ENCODE measurements around the gene R3HDM2.

R3HDM2 gene

GRCh38 chr12:57430931-57431566, at the start of gene R3HDM2:
R3HDM2 (minus strand) TSS chr12:57431043; CDS start chr12:57310428, 120,615 bp downstream.
- DNase-seq (ENCODE audit: low read depth in 2 of 2) = peak; percentile 91 to 94

- DNase-seq (ENCODE audit: low read depth in 2 of 2) = peak in 1 of 2 donors; percentile 48
Measured at GRCh38 chr12:57479376-57480115, 48.7 kb upstream of the R3HDM2 start, which contains the start of gene ARHGAP9. ARHGAP9 (minus strand) TSS chr12:57479866; CDS start chr12:57479406, 460 bp downstream.

DNA sequence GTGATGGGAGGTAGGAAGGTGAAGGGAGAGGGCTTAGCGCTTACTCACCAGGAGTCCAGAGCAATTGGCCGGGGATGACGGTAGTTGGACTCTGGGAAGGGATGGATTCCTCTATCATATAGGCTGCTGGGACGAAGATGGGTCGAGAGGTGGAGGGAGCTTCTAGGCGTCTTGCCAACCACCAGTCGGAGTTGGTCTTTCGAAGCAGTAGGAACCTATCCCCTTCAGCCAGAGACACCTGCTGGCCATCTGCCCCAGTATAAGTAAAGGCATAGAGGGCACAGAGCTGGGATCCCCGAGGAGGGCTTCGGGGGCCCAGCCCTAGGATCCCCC, 48.2 kb upstream of the R3HDM2 start:
- DNase-seq (ENCODE audit: low read depth in 2 of 2) = no peak

DNA sequence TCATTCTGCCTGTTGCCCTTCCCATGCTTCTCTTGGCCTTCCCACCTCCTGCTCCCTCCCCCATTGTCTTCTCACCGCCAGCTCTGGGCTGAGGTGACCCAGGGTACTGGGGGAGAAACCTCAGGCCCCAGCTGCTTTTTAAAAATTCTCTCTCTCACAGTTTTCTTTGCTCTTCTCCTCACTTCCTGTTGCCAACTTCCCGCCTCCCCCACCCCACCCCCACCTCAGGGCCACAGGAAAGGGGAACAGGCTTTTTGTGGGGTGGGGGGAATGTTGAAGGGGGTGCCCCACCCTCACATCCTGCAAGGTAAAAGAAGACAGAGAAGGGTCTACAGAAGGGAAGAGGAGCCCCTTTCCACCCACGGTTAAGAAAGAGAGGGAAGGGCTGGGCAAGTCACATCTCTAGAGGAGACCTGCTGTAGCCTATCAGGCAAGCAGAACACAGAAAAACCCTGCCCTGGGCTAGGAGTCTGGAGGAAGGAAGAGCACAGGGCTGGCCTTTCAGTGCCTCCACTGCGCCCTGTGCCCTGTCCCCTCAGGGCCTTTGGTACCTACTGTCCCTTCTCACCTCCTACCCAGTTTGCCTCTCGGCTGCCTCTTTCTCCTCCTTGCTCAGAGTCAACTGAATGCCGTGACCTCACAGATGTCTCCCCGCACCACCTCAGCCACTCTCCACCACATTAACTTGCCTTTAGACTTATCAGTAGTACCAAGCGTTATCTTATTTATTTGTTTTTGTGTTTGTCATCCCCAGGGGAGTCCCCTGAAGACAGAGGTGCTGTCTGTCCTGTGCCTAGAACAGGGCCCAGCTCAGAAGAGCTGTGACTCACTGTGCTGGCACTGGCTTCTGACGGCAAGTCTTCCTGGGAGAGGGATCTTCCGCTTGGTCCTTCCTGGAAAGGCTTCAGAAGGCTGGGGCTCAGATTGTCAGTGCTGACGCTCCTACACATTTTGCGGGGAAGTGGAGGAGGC, 47.2 kb upstream of the R3HDM2 start:
- DNase-seq (ENCODE audit: low read depth in 2 of 2) = no peak

DNA sequence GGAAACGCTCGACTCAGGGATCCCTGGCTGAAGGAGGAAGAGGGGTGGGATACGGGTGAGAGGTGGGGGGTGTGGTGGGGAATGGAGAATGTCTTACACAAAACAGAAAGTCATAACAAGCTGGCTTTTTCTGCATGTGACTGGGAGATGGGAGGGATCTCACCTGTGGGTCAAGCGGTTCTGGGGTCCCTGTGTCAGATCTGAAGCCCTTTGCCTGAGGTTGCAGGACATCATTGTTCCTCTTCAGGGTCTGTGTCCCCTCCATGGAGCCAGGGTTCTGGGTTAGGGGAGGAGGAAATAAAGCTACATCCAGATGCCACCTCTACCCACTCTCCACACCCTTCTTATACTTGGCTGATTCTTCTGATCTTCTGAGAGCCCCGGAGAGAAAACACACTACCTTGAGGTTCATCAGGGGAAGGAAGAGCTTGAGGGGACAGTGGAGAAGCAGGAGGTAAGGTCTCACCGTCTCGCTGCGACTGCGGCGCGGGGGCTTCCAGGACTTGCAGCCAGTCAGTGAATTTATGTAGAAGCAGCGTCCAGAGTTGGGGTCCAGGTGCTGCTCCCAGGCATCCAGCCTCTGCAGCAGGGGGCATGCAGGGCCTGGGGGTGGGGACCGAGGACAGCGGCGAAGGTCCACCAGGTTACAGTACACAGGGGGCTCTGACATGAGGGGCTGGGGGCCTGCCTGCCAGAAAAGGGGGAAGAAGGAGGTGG, 46.3 kb upstream of the R3HDM2 start:
- DNase-seq (ENCODE audit: low read depth in 2 of 2) = no peak

DNA sequence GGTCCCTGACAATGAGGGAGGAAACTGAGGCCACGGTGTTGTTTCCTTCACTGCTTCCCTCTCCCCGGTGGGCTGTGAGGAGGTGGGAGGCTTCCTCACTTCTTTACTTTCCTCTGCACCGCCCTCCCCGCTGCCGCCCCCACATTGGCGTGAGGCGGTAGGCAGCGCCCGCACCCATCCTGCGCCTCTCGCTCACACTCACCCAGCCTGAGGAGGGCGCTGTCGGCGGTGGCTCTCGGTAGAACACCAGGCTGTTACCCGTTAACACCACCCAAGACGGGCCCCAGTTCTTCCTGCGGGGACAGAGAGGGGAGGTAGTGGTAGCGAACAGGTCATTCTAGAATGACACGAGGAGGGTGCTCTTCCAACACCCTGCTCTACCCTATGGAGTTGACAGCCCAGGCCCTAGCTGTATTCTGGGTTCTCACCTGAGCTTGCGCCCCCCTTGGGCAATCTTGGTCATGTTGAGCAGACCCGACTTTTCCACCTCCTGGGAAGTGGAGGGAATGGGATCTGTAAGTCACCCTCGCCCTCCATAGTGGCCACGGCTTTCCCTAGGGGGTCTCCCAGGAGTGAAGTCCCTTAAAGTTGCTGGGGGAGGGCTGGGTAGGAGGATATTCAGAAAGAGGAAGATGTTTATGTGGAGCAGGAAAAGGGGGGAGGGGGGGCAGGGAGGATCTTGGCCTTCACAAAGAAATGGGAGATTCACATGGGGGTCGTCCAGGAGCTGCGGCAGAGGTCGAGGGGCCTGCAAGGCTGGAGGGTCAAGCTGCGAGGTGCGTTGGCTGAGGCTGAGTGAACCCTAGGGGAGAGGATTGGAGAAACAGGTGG, 45.5 kb upstream of the R3HDM2 start:
- peak; percentile 55 to 67 for DNase-seq (ENCODE audit: low read depth in 2 of 2)

- no peak for DNase-seq (ENCODE audit: low read depth in 2 of 2)
Measured at GRCh38 chr12:57475271-57476161, 44.7 kb upstream of the R3HDM2 start.

GRCh38 chr12:57474862-57475261, 44.0 kb upstream of the R3HDM2 start:
- DNase-seq (ENCODE audit: low read depth in 2 of 2) = no peak

GRCh38 chr12:57474430-57474829, 43.6 kb upstream of the R3HDM2 start:
- no peak for DNase-seq (ENCODE audit: low read depth in 2 of 2)

DNA sequence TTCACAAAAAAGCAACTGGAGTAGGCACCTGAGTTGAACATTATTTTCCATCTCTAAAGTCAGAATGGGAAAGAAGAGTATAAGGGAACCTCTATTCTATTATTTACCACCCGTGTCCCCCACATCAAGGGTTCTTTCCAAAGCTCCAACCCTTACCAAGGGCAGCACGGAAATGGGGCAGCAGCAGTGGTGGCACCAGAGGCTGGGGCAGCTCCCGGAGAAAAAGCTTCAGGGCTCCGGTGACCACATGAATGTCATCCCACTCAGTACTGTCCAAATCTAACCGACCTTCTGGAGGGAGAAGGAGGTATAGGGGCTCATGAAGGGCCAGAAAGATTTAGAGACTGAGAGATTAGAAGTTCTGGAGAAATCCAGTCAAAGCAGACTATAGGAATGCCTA, 43.0 kb upstream of the R3HDM2 start:
- DNase-seq (ENCODE audit: low read depth in 2 of 2) = no peak

GRCh38 chr12:57473392-57473791, 42.5 kb upstream of the R3HDM2 start:
- no peak for DNase-seq (ENCODE audit: low read depth in 2 of 2)

DNA sequence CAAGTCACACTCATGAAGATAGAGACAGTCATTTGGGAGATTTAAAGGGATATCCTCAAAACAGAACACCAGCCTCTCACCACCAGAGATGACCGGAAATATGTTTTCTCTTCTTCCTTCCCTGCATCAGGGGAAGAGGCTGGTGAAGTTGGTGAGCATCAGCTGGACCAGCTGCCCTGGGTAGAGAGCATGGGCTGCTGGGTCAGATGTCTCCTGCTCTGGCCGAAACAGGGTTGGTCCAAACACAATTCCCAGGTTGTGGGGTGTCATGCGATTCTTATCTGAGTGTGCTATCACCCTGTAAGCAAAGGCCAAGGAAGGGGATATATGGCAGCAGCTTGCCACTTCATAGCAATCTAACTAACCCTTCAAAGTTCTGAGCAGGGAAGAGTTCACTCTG, 41.5 kb upstream of the R3HDM2 start:
- no peak for DNase-seq (ENCODE audit: low read depth in 2 of 2)

GRCh38 chr12:57471661-57472060, 40.8 kb upstream of the R3HDM2 start:
- no peak for DNase-seq (ENCODE audit: low read depth in 2 of 2)

- DNase-seq (ENCODE audit: low read depth in 2 of 2) = no peak
Measured at GRCh38 chr12:57470970-57471656, 40.3 kb upstream of the R3HDM2 start.

GRCh38 chr12:57470286-57470969, 39.6 kb upstream of the R3HDM2 start:
- no peak for DNase-seq (ENCODE audit: low read depth in 2 of 2)

DNA sequence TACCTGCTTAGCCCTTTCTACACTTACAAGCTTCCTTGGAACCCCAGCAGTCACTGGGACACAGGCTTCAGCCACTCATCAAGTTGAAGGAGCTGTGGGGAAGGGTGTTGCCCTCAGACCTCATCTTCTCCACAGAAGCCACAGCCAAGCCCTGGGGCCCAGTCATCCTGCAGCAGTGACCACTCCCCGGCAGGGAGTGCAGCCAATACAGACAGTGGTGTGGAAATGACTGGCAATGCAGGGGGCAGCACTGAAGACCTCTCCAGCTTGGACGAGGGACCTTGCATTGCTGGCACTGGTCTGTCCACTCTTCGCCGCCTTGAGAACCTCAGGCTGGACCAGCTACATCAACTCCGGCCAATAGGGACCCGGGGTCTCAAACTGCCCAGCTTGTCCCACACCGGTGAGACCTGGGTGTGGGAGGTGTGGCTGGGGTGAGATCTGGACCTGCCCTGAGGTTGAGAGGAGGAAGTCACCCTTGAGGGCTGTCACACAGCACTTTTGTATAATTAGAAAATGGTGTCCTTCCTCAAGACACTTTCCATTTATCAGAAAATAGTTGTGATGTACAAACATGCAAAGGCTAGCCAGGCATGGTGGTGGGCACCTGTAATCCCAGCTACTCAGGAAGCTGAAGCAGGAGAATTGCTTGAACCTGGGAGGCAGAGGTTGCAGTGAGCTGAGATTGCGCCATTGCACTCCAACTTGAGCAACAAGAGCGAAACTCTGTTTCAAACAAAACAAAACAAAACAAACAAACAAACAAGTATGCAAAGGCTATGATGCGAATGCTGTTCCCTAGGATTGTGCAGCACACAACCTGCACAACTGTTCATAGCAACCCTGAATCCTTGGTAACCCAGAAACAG, 38.7 kb upstream of the R3HDM2 start:
- DNase-seq (ENCODE audit: low read depth in 2 of 2) = no peak

DNA sequence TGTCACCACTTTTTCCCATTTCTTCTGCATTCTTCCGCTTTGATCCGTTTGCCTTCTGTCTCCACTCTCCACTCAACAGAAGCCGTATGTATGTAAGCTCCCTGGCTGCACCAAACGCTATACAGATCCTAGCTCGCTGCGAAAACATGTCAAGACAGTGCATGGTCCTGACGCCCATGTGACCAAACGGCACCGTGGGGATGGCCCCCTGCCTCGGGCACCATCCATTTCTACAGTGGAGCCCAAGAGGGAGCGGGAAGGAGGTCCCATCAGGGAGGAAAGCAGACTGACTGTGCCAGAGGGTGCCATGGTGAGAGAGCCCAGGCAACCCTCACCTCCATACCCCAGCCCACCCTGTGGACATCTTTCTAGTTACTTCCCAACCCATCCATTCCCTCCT, 37.1 kb upstream of the R3HDM2 start:
- no peak for DNase-seq (ENCODE audit: low read depth in 2 of 2)

Data from stimulated activated CD4-positive, alpha-beta T cell treated with anti-CD3 and anti-CD28 coated beads, Interleukin-1b, Interleukin-23, amount 100 ng/mL, for 4 hours (primary cell).